Limb (tissue), 2 donors: Measurements from ENCODE around the gene GSS.
A peak's percentile ranks its signal among the peaks of the same experiment; 100 is the strongest.

Experiments used
- DNase-seq, 2 donors: peaks; one replicate each; pipeline ENCODE4 v3.0.0-alpha.2; 2016; ENCODE audit errors: extremely low spot score in 2 of 2

Gene GSS

GRCh38 chr20:34993941-34994508, 38.4 kb upstream of the GSS start:
- peak in 1 of 2 donors; percentile 27 for DNase-seq

- DNase-seq = no peak
These were observed 37.3 kb upstream of the GSS start for GRCh38 chr20:34992751-34993417.

GRCh38 chr20:34990661-34991214, 35.1 kb upstream of the GSS start:
- DNase-seq = no peak

- DNase-seq = no peak
These were observed 34.6 kb upstream of the GSS start for GRCh38 chr20:34990231-34990630.

- no peak for DNase-seq
These were observed 34.1 kb upstream of the GSS start for GRCh38 chr20:34989670-34990069.

GRCh38 chr20:34989118-34989517, 33.5 kb upstream of the GSS start:
- DNase-seq = no peak

- no peak for DNase-seq
These were observed 32.6 kb upstream of the GSS start for GRCh38 chr20:34988191-34988540.

- peak in 1 of 2 donors; percentile 56 for DNase-seq
These were observed 31.9 kb upstream of the GSS start for GRCh38 chr20:34987288-34988190.

- DNase-seq = no peak
These were observed 31.0 kb upstream of the GSS start for GRCh38 chr20:34986311-34987287.

- no peak for DNase-seq
These were observed 30.1 kb upstream of the GSS start for GRCh38 chr20:34985461-34986310.

GRCh38 chr20:34984756-34985261, 29.2 kb upstream of the GSS start:
- DNase-seq = no peak

GRCh38 chr20:34983995-34984735, 28.6 kb upstream of the GSS start:
- DNase-seq = no peak

GRCh38 chr20:34983089-34983820, 27.6 kb upstream of the GSS start:
- DNase-seq = no peak

- no peak for DNase-seq
These were observed 26.9 kb upstream of the GSS start for GRCh38 chr20:34982270-34983088.

- DNase-seq = no peak
These were observed 25.1 kb upstream of the GSS start for GRCh38 chr20:34980543-34981233.

GRCh38 chr20:34979366-34980153, 24.0 kb upstream of the GSS start:
- peak in 1 of 2 donors; percentile 51 for DNase-seq
